Adrenal gland (tissue), 12 donors: ENCODE results near the gene KCNK7. TPM values are rescaled to one million over a fixed set of nuclear protein-coding genes. Genes with fewer than 3 reads are reported as not detected.
"Not testable (repeated sequence)": the region's sequence is repeated elsewhere in the genome, so short reads cannot be mapped to it uniquely, and the experiment has no call there.

Experiments used
- DNase-seq, 7 donors: peaks; one replicate each; pipeline ENCODE4 v3.0.0-alpha.2; 2019 to 2020
- H3K27ac ChIP-seq, 5 donors: fragments of 200-600 bp; sonication (generic) in 4 of 5; 1 replicate in 3 of 5; 2 replicates in 2 of 5; pipeline versions ENCODE4 v1.5.1 to v1.8.0; 2016 to 2020; ENCODE audit warnings: mild to moderate bottlenecking in 1 of 5
- H3K27me3 ChIP-seq: fragments of 200-600 bp; 2 replicates; pipeline ENCODE4 v1.8.0; 2021
- H3K36me3 ChIP-seq, 2 donors: fragments of 200-600 bp; replicated peaks in 1 of 2; 1 replicate in 1 of 2; 2 replicates in 1 of 2; pipeline versions ENCODE4 v1.5.1 to v1.8.0; 2018 to 2022
- H3K4me1 ChIP-seq, 2 donors: fragments of 200-600 bp; replicated peaks in 1 of 2; 1 replicate in 1 of 2; 2 replicates in 1 of 2; pipeline versions ENCODE4 v1.5.1 to v1.8.0; 2018 to 2021
- H3K4me3 ChIP-seq, 4 donors: fragments of 200-600 bp; sonication (generic) in 3 of 4; one replicate each; pipeline ENCODE4 v1.5.1; 2016 to 2018
- H3K9me3 ChIP-seq, 3 donors: fragments of 200-600 bp; sonication (generic) in 1 of 3; replicated peaks in 1 of 3; 1 replicate in 2 of 3; 2 replicates in 1 of 3; pipeline versions ENCODE4 v1.5.1 to v1.8.0; 2016 to 2021
- CTCF ChIP-seq, 6 experiments: fragments of 450-650 bp in 4 of 6; fragments of 200-600 bp in 2 of 6; sonication (generic) in 1 of 6; IDR thresholded peaks; 1 replicate in 5 of 6; 2 replicates in 1 of 6; pipeline versions ENCODE4 v1.5.1 to v1.8.0; 2016 to 2021; ENCODE audit warnings: antibody characterized with exemption in 6 of 6, mild to moderate bottlenecking in 2 of 6, moderate library complexity in 1 of 6
- POLR2A ChIP-seq, 2 donors: fragments of 450-650 bp; IDR thresholded peaks; one replicate each; pipeline ENCODE4 v1.6.1; 2017; ENCODE audit warnings: antibody characterized with exemption in 2 of 2, mild to moderate bottlenecking in 2 of 2, moderate library complexity in 1 of 2
- WGBS, 4 donors: extraction: QIAGEN DNeasy Blood & Tissue Kit in 2 of 4; methylation state at CpG; one replicate each; pipeline versions ENCODE4 v1.1.5 to v1.1.7; 2013 to 2017; 5-methylcytosine and 5-hydroxymethylcytosine counted together
- intact Hi-C, 2 donors: fragments of 100-400 bp; cut with DNase I; formaldehyde crosslinking; loops; one replicate each; pipeline versions ENCODE4 v1.14.1 to v1.15.0; 2022 to 2023
- polyA plus RNA-seq, 3 donors: library from polyadenylated mRNA; stranded (reverse); fragments of 200-250 nt in 2 of 3; fragments of 350-450 nt in 1 of 3; fragmentation: Illumina TruSeq in 1 of 3; extraction: RNeasy Lipid Tissue Mini Kit (QIAGEN cat#74804) in 1 of 3; gene quantifications; one replicate each; pipeline ENCODE4 v1.2.3, GENCODE V29; 2013 to 2014
- total RNA-seq, 9 donors: library from RNA; depleted of rRNA in 4 of 9; stranded (reverse); fragments of >200 nt in 4 of 9; fragments of 120-200 nt in 1 of 9; fragmentation: NEBNext Ultra II Directional in 1 of 9; extraction: Animal tissue kit (Norgen Biotek cat#: 25700) in 1 of 9; gene quantifications; one replicate each; pipeline versions ENCODE4 v1.1.0 to v1.2.4, GENCODE V29; 2013 to 2023
- donor health status: healthy with polysubstance abuse.
- donor health status: Bipolar disorder and iron deficiency.
- donor health status: DM: yes; HTN: yes; CAD: no.
- donor health status: DM: no; HTN: no; CAD: no.
- donor health status: DM: no; HTN: no; CAD: no.
- donor health status: DM: yes; HTN: yes; CAD: no.

The KCNK7 gene
- total and polyA plus RNA-seq, 12 donors = 0.06 to 12.5 (median 0.57) TPM; not detected in 5

- H3K4me3 ChIP-seq = peak overlapping the region in 1 of 4 donors; percentile 38
- no peak for DNase-seq
- TF ChIP-seq CTCF (IDR thresholded peaks at IDR 0.05) = no peak
- no peak for TF ChIP-seq POLR2A (IDR thresholded peaks at IDR 0.05)
- H3K36me3 ChIP-seq = peaks cover 0 to 19% of the 10 kb centered on the region in 2 donors
- peaks cover 26 to 48% of the 10 kb centered on the region in 2 donors for H3K4me1 ChIP-seq
- WGBS, 4 donors = 71 to 84% (median 80%) methylated on average over 4 to 16 of the region's 16 CpGs
- H3K27ac ChIP-seq = peak overlapping the region in 3 of 5 donors; percentile 11 to 94 (median 68)
- intact Hi-C loops = no loop called here
- no peaks in the 10 kb centered on the region for H3K9me3 ChIP-seq
- H3K27me3 ChIP-seq = no peaks in the 10 kb centered on the region
These were observed 45.9 kb upstream of the KCNK7 start for GRCh38 chr11:65641297-65642013.

GRCh38 chr11:65640483-65641296 lies 45.1 kb upstream of the KCNK7 start:
- Histone ChIP-seq H3K27me3 (no peaks in the 10 kb centered on the region), H3K27ac (peak overlapping the region; percentile 24 to 94 (median 68)), H3K4me1 (peaks cover 26 to 48% of the 10 kb centered on the region in 2 donors), H3K36me3 (peaks cover 0 to 26% of the 10 kb centered on the region in 2 donors), H3K9me3 (no peaks in the 10 kb centered on the region), H3K4me3 (peak overlapping the region in 1 of 4 donors; percentile 38)
- peak in 4 of 7 donors; percentile 62 to 79 (median 66) for DNase-seq
- WGBS, 4 donors = 67 to 84% (median 71%) methylated on average over 11 to 35 of the region's 35 CpGs
- intact Hi-C loops = no loop called here
- TF ChIP-seq POLR2A (IDR thresholded peaks at IDR 0.05) = no peak
- no peak for TF ChIP-seq CTCF (IDR thresholded peaks at IDR 0.05)

- DNase-seq = peak in 4 of 7 donors; percentile 58 to 80 (median 64)
- peaks cover 26 to 48% of the 10 kb centered on the region in 2 donors for H3K4me1 ChIP-seq
- intact Hi-C loops = no loop called here
- TF ChIP-seq CTCF (IDR thresholded peaks at IDR 0.05) (no peak), POLR2A (IDR thresholded peaks at IDR 0.05) (no peak)
- no peaks in the 10 kb centered on the region for H3K27me3 ChIP-seq
- no peaks in the 10 kb centered on the region for H3K9me3 ChIP-seq
- peaks cover 0 to 35% of the 10 kb centered on the region in 2 donors for H3K36me3 ChIP-seq
- H3K4me3 ChIP-seq = peak overlapping the region in 1 of 4 donors; percentile 72
- peak overlapping the region; percentile 24 to 94 (median 68) for H3K27ac ChIP-seq
- WGBS, 4 donors = 57 to 82% (median 72%) methylated on average over 3 to 8 of the region's 8 CpGs
These were observed 44.3 kb upstream of the KCNK7 start for GRCh38 chr11:65639623-65640482.

GRCh38 chr11:65639228-65639597 lies 43.6 kb upstream of the KCNK7 start:
- 79 to 94% (median 90%) methylated on average over 6 to 9 of the region's 9 CpGs for WGBS, 4 donors
- intact Hi-C loops, H3K27me3 ChIP-seq, DNase-seq, H3K9me3 ChIP-seq: not testable (repeated sequence)
- Histone ChIP-seq H3K4me1 (peaks cover 26 to 48% of the 10 kb centered on the region in 2 donors), H3K4me3 (peak overlapping the region in 1 of 4 donors; percentile 72), H3K27ac (peak overlapping the region in 3 of 5 donors; percentile 24 to 94 (median 82)), H3K36me3 (peaks cover 0 to 41% of the 10 kb centered on the region in 2 donors)
